Activated CD8-positive, alpha-beta memory T cell treated with anti-CD3 and anti-CD28 coated beads, Interleukin-2, amount 50 U/mL, for 48 hours (primary cell): ENCODE data around the gene ITPRIP.
A peak's percentile ranks its signal among the peaks of the same experiment; 100 is the strongest.

Experiments used
- DNase-seq: peaks from one replicate; pipeline ENCODE4 v3.0.0-alpha.2; 2020

ITPRIP gene, protein sequence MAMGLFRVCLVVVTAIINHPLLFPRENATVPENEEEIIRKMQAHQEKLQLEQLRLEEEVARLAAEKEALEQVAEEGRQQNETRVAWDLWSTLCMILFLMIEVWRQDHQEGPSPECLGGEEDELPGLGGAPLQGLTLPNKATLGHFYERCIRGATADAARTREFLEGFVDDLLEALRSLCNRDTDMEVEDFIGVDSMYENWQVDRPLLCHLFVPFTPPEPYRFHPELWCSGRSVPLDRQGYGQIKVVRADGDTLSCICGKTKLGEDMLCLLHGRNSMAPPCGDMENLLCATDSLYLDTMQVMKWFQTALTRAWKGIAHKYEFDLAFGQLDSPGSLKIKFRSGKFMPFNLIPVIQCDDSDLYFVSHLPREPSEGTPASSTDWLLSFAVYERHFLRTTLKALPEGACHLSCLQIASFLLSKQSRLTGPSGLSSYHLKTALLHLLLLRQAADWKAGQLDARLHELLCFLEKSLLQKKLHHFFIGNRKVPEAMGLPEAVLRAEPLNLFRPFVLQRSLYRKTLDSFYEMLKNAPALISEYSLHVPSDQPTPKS

DNA sequence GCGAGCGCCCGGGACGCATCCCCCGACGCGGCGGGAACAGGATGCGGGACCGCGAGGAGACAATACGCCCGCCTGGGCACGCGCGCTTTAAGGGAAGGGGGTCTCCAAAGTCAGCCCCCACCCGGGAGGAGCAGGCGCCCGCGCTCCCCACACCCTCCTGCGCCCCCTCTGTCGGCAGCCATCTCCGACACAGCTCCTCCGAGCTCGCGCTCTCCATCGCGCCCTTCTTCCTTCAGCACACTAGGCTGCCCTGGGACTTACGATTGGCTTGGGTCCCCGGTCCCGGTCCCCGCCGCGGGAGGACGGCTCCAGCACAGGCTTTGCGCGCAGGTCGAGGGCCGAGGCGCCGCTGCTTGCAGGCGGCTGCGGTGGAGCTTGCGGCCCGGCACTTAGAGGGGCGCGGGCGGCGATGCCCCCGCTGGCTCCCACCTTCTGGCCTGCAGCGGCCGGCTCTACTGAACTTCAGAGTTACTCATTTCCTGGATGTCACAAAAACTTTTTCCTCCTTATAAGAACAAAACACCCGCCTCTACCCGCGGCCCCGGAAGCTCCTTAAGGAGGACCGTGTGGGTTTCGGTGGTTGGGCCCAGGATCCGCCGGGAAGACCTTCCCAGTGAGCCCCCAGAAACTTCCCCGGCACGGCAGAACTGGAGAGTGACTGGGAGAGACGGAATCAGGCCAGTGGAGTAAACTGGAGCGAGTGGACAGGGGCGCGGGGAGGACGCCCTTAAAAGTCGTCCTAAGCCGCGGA is at the start of gene ITPRIP:
TSS of gene ITPRIP (minus strand) at position 481 of the 751 bp plus-strand sequence. CDS start 22,414 bp downstream, outside the sequence.
- DNase-seq: peak; percentile 85

- no peak for DNase-seq
Measured at GRCh38 chr10:104387130-104387888, 49.0 kb upstream of the ITPRIP start.

- DNase-seq: no peak
Measured at GRCh38 chr10:104380336-104380735, 42.1 kb upstream of the ITPRIP start.

GRCh38 chr10:104376784-104377300 is 38.6 kb upstream of the ITPRIP start:
- no peak for DNase-seq

GRCh38 chr10:104374591-104374990 is 36.3 kb upstream of the ITPRIP start:
- no peak for DNase-seq

- no peak for DNase-seq
Measured at GRCh38 chr10:104371753-104372152, 33.5 kb upstream of the ITPRIP start.

- no peak for DNase-seq
Measured at GRCh38 chr10:104368381-104368780, 30.1 kb upstream of the ITPRIP start.

- no peak for DNase-seq
Measured at GRCh38 chr10:104367904-104368303, 29.6 kb upstream of the ITPRIP start.

DNA sequence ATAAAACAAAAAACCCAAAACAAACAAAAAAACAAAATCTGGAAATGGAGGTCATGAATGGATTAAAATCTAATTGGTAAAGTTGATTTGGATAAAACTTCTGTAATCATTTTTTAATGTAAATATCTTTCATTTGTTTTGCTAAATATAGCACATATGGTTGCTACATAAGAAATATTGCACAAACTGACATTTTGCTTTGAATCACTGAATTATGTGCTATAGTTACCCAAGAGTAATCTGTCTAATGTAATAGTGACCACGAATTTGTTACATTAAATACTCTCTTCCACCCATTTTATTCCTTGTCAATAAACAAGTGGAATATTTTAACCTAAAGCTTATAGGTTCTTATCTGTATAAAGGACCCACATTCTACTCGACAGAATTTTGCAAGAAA is 21.5 kb upstream of the ITPRIP start:
- DNase-seq: no peak

GRCh38 chr10:104353325-104354048 is 15.2 kb upstream of the ITPRIP start, which contains the start of gene CFAP58:
Gene CFAP58 (plus strand): TSS chr10:104353833. CDS start chr10:104353898, 65 bp downstream.
- DNase-seq: peak; percentile 94

- no peak for DNase-seq
Measured at GRCh38 chr10:104351919-104352318, 13.7 kb upstream of the ITPRIP start.

DNA sequence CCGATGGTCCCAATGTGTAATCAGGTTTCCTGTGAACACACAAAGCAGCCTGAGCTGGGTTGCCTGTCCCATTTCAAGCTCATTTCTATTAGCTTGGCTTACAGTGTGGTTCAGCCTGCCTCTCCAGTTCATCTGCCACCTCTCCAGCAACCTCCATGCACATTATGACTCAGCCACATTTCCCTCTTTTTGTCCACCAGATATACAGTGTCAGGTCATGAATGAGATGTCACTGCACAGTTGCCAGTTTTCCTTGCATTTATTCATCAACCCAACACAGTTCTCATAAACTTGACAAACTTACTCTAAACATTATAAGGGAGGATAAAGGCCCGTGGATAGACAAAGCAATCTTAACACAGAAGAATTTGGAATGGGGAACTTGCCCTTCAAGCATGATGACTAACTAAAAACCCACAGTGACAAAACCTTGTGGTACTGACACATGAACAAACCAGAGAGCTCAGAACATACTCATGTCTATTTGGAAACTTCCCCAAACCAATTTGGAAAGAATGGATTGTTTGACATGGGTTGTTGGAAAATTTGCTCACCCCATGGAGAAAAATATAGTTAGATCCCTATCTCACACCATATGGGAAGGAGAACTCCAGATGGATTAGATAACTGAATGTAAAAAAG is 12.9 kb upstream of the ITPRIP start:
- DNase-seq: no peak

DNA sequence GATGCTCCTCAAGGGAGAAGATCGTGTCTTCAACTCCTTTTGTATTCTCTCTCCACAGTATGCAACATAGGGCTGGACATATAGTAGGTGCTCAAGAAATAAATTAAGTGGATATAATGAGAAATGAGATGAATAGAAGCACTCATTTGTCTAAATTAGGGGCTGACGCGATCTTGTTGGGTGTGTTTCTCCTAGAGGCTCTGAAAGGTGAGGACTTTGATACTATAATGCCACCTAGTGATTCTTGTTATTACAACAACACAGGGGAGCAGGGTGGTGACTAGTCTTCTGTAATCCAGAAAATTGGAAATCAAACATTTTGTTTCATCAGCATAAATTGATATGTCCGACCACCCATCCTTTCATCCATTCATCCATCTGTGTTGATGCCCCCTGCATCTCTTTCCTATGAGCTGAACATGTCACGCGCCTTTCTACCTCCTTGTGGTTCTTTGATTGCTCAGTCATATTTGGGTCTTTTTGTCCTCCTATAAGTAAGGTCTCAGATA is 11.9 kb upstream of the ITPRIP start:
- DNase-seq: no peak

DNA sequence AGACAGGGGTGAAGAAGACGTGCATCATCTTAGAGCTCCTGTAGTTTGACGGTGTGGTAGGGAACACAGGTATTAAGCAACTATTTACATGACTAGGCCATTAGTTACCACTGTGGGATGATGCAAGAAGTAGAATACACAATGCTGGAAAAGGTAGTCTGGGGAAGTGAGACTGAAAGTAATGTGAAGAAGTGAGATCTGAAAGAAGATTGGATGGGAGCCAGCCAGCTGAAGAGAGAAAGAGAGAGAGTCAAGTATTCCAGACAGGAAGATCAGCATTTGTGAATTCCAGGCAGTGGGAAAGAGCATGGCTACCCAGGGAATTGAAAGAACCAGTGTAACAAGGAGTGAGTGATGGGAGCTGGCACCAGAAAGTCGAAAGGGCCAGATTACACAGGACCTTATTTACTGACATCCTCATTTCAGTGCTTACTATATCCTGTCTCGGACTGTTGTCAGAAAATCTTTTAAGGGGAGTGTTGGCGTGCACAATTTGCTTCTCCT is 11.4 kb upstream of the ITPRIP start:
- DNase-seq: no peak

GRCh38 chr10:104348601-104349000 is 10.3 kb upstream of the ITPRIP start:
- no peak for DNase-seq

- DNase-seq: no peak
Measured at GRCh38 chr10:104347295-104348045, 9.2 kb upstream of the ITPRIP start.

DNA sequence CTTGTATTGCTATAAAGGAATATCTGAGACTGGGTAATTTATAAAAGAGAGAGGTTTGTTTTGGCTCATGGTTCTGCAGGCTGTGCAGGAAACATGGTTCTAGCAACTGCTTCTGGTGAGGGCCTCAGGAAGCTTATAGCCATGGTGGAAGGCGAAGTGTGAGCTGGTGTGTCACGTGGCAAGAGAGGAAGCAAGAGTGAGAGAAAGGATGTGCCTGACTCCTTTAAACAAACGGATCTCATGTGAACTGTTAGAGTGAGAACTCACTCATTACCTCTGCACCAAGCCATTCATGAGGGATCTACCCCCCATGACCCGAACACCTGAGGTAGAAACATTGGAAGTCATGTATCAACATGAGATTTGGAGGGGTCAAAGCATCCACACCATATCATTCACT is 7.7 kb upstream of the ITPRIP start:
- DNase-seq: no peak

DNA sequence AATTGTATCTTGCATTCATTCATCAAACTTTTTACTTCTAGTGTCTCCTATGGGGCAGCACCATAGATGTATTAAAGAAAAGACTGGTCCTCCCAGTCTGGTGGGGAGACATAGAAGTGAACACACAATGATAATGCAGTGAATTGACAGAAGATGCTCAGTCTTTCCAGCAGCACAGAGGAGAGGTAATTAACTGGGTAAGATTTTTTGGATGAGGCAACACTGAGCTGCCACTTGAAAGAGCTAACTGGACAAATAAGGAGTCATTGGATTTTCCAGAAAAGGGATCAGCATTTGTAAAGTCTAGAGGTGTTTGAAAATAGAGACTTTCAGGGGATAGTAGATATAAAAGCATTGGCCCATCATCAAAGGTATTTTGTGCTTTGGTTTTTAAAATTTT is 7.2 kb upstream of the ITPRIP start:
- no peak for DNase-seq

GRCh38 chr10:104344219-104344618 is 6.0 kb upstream of the ITPRIP start:
- DNase-seq: no peak

DNA sequence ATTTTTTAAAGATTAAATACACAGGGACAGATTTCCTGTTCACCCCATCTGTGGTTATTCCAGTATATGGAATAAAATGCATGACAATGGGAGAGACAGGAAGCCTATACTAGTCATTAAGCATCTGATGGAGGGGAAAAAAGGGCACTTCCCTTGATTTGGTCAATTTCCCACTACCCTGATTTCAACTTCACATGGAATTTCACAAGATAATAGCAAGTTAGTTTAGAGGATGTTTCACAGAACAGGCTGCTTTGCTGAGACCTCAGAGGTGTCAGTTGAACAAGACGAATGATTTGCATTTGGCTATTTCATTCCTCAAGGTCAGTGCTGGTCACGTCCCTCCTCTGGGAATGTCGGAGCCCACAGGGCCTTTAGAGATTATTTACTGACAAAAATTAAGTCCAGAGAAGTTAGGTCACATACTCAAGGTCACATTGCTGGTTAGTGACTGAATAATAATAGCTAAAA is 4.7 kb upstream of the ITPRIP start:
- DNase-seq: no peak
